ENCODE measurements around the gene RAB33B. TPM values are rescaled to one million over a fixed set of nuclear protein-coding genes. Genes with fewer than 3 reads are reported as not detected.

The RAB33B gene
- total and polyA plus RNA-seq, 9 of the 15 experiments (the other 6 are each of a cell fraction or from before 2014, with no cell fraction given), result 1.7 to 3.7 (median 3.0) TPM

DNA sequence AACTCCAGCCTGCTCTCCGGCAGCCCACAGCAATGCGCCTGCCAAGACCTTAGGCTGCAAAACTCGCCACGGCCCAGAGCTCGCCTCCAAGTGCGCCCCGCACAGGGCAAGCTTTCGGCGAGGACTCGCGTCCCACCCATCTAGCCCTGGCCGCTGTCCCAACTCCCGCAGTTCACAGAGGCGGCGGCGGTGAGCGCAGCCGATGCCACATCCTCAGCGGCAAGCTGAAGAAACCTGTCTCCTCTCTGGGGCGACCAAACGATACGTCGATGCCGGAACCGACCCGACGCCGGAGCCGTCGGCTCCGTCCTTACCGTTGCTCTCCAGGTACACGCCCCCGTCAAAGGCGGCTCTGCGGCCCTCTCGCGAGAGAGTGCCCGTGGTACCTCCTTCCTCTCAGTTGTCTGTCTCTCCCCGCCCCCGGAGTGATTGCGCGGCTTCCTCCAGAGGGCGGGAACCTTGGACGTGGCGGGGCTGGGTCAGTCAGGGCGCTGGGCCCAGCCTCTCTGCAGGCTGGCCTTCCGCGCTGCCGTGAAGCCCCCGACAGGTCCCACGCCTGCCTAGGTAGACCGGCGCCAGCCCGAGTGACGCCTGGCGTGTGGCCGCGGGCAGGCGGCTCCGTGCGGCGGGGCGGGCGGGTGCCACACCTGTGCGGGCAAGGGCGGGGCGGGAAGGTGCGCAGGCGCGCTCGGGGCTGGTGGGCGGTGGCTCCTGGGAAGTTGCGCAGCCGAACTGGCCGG, 380 bp upstream of the RAB33B start (continued):
- TF ChIP-seq, protein P1, sequence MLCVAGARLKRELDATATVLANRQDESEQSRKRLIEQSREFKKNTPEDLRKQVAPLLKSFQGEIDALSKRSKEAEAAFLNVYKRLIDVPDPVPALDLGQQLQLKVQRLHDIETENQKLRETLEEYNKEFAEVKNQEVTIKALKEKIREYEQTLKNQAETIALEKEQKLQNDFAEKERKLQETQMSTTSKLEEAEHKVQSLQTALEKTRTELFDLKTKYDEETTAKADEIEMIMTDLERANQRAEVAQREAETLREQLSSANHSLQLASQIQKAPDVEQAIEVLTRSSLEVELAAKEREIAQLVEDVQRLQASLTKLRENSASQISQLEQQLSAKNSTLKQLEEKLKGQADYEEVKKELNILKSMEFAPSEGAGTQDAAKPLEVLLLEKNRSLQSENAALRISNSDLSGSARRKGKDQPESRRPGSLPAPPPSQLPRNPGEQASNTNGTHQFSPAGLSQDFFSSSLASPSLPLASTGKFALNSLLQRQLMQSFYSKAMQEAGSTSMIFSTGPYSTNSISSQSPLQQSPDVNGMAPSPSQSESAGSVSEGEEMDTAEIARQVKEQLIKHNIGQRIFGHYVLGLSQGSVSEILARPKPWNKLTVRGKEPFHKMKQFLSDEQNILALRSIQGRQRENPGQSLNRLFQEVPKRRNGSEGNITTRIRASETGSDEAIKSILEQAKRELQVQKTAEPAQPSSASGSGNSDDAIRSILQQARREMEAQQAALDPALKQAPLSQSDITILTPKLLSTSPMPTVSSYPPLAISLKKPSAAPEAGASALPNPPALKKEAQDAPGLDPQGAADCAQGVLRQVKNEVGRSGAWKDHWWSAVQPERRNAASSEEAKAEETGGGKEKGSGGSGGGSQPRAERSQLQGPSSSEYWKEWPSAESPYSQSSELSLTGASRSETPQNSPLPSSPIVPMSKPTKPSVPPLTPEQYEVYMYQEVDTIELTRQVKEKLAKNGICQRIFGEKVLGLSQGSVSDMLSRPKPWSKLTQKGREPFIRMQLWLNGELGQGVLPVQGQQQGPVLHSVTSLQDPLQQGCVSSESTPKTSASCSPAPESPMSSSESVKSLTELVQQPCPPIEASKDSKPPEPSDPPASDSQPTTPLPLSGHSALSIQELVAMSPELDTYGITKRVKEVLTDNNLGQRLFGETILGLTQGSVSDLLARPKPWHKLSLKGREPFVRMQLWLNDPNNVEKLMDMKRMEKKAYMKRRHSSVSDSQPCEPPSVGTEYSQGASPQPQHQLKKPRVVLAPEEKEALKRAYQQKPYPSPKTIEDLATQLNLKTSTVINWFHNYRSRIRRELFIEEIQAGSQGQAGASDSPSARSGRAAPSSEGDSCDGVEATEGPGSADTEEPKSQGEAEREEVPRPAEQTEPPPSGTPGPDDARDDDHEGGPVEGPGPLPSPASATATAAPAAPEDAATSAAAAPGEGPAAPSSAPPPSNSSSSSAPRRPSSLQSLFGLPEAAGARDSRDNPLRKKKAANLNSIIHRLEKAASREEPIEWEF (CRISPR knock-in tag; IDR thresholded peaks at IDR 0.05), result no peak
- TF ChIP-seq RCOR1 (IDR thresholded peaks at IDR 0.05; ENCODE audit: borderline replicate concordance in 1 of 2, low read depth in 2 of 2, low read length in 2 of 2), result peak in 1 of 2 experiments; percentile 47; a peak in 2 of 4 replicates
- TF ChIP-seq BCOR (IDR thresholded peaks at IDR 0.05), result peak; percentile 75
- no peak for TF ChIP-seq RBM14 (IDR thresholded peaks at IDR 0.05; ENCODE audit: borderline replicate concordance, insufficient read depth, low read depth, low read length)
- TF ChIP-seq RNF2 (IDR thresholded peaks at IDR 0.05), result 0 out of 2 replicates have a peak, but pooled peaks have one; percentile 28
- TF ChIP-seq, protein P2, sequence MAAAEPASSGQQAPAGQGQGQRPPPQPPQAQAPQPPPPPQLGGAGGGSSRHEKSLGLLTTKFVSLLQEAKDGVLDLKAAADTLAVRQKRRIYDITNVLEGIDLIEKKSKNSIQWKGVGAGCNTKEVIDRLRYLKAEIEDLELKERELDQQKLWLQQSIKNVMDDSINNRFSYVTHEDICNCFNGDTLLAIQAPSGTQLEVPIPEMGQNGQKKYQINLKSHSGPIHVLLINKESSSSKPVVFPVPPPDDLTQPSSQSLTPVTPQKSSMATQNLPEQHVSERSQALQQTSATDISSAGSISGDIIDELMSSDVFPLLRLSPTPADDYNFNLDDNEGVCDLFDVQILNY (CRISPR knock-in tag; IDR thresholded peaks at IDR 0.05), result 0 out of 2 replicates have a peak, but pooled peaks have one; percentile 45
- no peak for TF ChIP-seq ZNF174 (CRISPR knock-in tag; IDR thresholded peaks at IDR 0.05)
- 0 out of 2 replicates have a peak, but pooled peaks have one; percentile 7 for TF ChIP-seq SMARCA4 (IDR thresholded peaks at IDR 0.05)
- TF ChIP-seq TCF3 (CRISPR knock-in tag; IDR thresholded peaks at IDR 0.05), result no peak; the same call in 1 of the 2 replicates
- no peak for TF ChIP-seq FOXA1 (IDR thresholded peaks at IDR 0.05; ENCODE audit: borderline replicate concordance)
- no peak for TF ChIP-seq MIER1 (IDR thresholded peaks at IDR 0.05; ENCODE audit: low read depth)
- TF ChIP-seq DNMT1 (IDR thresholded peaks at IDR 0.05), result no peak
- no peak for TF ChIP-seq LARP7 (IDR thresholded peaks at IDR 0.05)
- TF ChIP-seq NCOA4 (IDR thresholded peaks at IDR 0.05; ENCODE audit: partially characterized antibody), result no peak
- TF ChIP-seq IRF2 (CRISPR knock-in tag; IDR thresholded peaks at IDR 0.05), result no peak
- TF ChIP-seq ZNF184 (CRISPR knock-in tag; IDR thresholded peaks at IDR 0.05), result no peak
- TF ChIP-seq ZC3H8 (IDR thresholded peaks at IDR 0.05), result no peak
- TF ChIP-seq ZNF263 (CRISPR knock-in tag; IDR thresholded peaks at IDR 0.05; ENCODE audit: borderline replicate concordance), result no peak
- TF ChIP-seq ZNF77 (CRISPR knock-in tag; IDR thresholded peaks at IDR 0.05), result no peak
- TF ChIP-seq, protein P3, sequence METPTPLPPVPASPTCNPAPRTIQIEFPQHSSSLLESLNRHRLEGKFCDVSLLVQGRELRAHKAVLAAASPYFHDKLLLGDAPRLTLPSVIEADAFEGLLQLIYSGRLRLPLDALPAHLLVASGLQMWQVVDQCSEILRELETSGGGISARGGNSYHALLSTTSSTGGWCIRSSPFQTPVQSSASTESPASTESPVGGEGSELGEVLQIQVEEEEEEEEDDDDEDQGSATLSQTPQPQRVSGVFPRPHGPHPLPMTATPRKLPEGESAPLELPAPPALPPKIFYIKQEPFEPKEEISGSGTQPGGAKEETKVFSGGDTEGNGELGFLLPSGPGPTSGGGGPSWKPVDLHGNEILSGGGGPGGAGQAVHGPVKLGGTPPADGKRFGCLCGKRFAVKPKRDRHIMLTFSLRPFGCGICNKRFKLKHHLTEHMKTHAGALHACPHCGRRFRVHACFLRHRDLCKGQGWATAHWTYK (CRISPR knock-in tag; IDR thresholded peaks at IDR 0.05), result no peak; the same call in 1 of the 2 replicates
- no peak; the same call in 1 of the 2 replicates for TF ChIP-seq ZNF76 (CRISPR knock-in tag; IDR thresholded peaks at IDR 0.05; ENCODE audit: borderline replicate concordance)

Data from K562 (cell line).